ENCODE data around the gene JARID2. TPM values are rescaled to one million over a fixed set of nuclear protein-coding genes. Genes with fewer than 3 reads are reported as not detected.

The JARID2 gene
- total and polyA plus RNA-seq, 4 donors: 1.4 to 12.3 (median 3.4) TPM

DNA sequence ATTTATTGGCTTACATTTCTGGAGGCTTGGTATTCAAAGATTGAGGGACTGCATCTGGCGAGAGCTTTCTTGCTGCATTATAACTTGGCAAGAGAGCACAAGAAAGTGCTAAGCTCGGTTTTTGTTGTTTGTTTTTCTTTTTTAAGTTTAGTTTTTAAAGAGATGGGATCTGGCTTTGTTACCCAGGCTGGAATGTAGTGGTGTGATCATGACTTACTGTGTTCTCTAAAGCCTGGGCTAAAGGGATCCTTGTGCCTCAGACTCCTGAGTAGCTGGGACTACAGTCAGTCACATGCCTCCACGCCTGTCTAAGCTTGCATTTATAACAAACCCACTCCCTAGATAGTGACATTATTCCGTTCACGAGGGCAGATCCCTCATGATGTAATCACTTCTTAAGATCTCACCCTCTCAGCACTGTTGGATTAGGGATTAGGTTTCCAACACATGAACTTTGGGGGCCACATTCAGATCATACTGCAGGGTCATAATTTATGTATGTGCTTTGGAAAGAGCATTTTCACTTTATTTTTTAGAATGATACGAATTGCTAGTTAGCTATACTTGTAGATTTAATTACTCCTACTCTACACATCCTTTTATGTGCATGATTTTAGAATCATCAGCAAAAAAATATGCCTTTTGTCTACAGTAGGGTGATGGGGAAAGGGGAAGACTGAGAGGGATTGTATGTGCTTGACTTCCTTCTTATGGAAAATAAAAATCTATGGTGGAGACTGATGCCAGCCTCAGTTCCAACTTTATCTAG, 167.8 kb downstream of the JARID2 start:
- Histone ChIP-seq H3K36me3 (ENCODE audit: control insufficient read depth in 4 of 4, insufficient read depth in 3 of 4, low read depth in 1 of 4, low read length in 3 of 4) (no peaks in the 10 kb centered on the region), H3K4me1 (ENCODE audit: control insufficient read depth in 4 of 4, insufficient read depth in 4 of 4, low read length in 3 of 4) (no peaks in the 10 kb centered on the region), H3K9me3 (ENCODE audit: control insufficient read depth in 4 of 4, low read length in 3 of 4) (peaks cover 0 to 3% (median 0%) of the 10 kb centered on the region in 4 donors), H3K27ac (ENCODE audit: low read depth in 1 of 2, low read length in 2 of 2) (no peak overlapping the region), H3K27me3 (ENCODE audit: control insufficient read depth in 4 of 4, insufficient read depth in 4 of 4, low read length in 3 of 4) (no peaks in the 10 kb centered on the region), H3K9ac (ENCODE audit: low read depth in 1 of 2, low read length in 2 of 2) (no peak overlapping the region), H3K4me3 (ENCODE audit: low read depth in 1 of 3, low read length in 3 of 3) (no peak overlapping the region)
- no peak for DNase-seq (ENCODE audit: low spot score)
- 82% methylated on average over 6 of the region's 6 CpGs for WGBS
- TF ChIP-seq, protein P1, sequence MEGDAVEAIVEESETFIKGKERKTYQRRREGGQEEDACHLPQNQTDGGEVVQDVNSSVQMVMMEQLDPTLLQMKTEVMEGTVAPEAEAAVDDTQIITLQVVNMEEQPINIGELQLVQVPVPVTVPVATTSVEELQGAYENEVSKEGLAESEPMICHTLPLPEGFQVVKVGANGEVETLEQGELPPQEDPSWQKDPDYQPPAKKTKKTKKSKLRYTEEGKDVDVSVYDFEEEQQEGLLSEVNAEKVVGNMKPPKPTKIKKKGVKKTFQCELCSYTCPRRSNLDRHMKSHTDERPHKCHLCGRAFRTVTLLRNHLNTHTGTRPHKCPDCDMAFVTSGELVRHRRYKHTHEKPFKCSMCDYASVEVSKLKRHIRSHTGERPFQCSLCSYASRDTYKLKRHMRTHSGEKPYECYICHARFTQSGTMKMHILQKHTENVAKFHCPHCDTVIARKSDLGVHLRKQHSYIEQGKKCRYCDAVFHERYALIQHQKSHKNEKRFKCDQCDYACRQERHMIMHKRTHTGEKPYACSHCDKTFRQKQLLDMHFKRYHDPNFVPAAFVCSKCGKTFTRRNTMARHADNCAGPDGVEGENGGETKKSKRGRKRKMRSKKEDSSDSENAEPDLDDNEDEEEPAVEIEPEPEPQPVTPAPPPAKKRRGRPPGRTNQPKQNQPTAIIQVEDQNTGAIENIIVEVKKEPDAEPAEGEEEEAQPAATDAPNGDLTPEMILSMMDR (IDR thresholded peaks at IDR 0.05; ENCODE audit: low read depth, low read length, missing input control): no peak
- TF ChIP-seq HNF4A (conservative IDR thresholded peaks at IDR 0.05) (no peak), TAF1 (conservative IDR thresholded peaks at IDR 0.05) (no peak), HNF4G (IDR thresholded peaks at IDR 0.05) (no peak), SP1 (IDR thresholded peaks at IDR 0.05) (no peak), FOXA2 (IDR thresholded peaks at IDR 0.05) (no peak), RAD21 (IDR thresholded peaks at IDR 0.05) (no peak), FOXA1 (IDR thresholded peaks at IDR 0.05) (no peak), GABPA (IDR thresholded peaks at IDR 0.05 in 1 of 2, conservative IDR thresholded peaks at IDR 0.05 in 1 of 2) (no peak), JUND (IDR thresholded peaks at IDR 0.05) (no peak), RXRA (IDR thresholded peaks at IDR 0.05) (no peak), NR2F2 (IDR thresholded peaks at IDR 0.05) (no peak), YY1 (IDR thresholded peaks at IDR 0.05) (no peak), EGR1 (IDR thresholded peaks at IDR 0.05; ENCODE audit: low read depth in 2 of 2) (no peak)
- TF ChIP-seq, protein P2, sequence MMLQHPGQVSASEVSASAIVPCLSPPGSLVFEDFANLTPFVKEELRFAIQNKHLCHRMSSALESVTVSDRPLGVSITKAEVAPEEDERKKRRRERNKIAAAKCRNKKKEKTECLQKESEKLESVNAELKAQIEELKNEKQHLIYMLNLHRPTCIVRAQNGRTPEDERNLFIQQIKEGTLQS (IDR thresholded peaks at IDR 0.05): no peak
- TF ChIP-seq, protein P3, sequence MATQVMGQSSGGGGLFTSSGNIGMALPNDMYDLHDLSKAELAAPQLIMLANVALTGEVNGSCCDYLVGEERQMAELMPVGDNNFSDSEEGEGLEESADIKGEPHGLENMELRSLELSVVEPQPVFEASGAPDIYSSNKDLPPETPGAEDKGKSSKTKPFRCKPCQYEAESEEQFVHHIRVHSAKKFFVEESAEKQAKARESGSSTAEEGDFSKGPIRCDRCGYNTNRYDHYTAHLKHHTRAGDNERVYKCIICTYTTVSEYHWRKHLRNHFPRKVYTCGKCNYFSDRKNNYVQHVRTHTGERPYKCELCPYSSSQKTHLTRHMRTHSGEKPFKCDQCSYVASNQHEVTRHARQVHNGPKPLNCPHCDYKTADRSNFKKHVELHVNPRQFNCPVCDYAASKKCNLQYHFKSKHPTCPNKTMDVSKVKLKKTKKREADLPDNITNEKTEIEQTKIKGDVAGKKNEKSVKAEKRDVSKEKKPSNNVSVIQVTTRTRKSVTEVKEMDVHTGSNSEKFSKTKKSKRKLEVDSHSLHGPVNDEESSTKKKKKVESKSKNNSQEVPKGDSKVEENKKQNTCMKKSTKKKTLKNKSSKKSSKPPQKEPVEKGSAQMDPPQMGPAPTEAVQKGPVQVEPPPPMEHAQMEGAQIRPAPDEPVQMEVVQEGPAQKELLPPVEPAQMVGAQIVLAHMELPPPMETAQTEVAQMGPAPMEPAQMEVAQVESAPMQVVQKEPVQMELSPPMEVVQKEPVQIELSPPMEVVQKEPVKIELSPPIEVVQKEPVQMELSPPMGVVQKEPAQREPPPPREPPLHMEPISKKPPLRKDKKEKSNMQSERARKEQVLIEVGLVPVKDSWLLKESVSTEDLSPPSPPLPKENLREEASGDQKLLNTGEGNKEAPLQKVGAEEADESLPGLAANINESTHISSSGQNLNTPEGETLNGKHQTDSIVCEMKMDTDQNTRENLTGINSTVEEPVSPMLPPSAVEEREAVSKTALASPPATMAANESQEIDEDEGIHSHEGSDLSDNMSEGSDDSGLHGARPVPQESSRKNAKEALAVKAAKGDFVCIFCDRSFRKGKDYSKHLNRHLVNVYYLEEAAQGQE (IDR thresholded peaks at IDR 0.05): no peak
- TF ChIP-seq, protein P4, sequence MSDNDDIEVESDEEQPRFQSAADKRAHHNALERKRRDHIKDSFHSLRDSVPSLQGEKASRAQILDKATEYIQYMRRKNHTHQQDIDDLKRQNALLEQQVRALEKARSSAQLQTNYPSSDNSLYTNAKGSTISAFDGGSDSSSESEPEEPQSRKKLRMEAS (IDR thresholded peaks at IDR 0.05): no peak
- TF ChIP-seq, protein P5, sequence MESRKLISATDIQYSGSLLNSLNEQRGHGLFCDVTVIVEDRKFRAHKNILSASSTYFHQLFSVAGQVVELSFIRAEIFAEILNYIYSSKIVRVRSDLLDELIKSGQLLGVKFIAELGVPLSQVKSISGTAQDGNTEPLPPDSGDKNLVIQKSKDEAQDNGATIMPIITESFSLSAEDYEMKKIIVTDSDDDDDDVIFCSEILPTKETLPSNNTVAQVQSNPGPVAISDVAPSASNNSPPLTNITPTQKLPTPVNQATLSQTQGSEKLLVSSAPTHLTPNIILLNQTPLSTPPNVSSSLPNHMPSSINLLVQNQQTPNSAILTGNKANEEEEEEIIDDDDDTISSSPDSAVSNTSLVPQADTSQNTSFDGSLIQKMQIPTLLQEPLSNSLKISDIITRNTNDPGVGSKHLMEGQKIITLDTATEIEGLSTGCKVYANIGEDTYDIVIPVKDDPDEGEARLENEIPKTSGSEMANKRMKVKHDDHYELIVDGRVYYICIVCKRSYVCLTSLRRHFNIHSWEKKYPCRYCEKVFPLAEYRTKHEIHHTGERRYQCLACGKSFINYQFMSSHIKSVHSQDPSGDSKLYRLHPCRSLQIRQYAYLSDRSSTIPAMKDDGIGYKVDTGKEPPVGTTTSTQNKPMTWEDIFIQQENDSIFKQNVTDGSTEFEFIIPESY (IDR thresholded peaks at IDR 0.05): no peak

All from liver (tissue), 9 donors.